Measurements from ENCODE around the gene PEX14. TPM values are rescaled to one million over a fixed set of nuclear protein-coding genes. Genes with fewer than 3 reads are reported as not detected.

Gene PEX14
- total RNA-seq, 6 experiments from 2014 or later: 10.5 to 26.5 (median 16.5) TPM

DNA sequence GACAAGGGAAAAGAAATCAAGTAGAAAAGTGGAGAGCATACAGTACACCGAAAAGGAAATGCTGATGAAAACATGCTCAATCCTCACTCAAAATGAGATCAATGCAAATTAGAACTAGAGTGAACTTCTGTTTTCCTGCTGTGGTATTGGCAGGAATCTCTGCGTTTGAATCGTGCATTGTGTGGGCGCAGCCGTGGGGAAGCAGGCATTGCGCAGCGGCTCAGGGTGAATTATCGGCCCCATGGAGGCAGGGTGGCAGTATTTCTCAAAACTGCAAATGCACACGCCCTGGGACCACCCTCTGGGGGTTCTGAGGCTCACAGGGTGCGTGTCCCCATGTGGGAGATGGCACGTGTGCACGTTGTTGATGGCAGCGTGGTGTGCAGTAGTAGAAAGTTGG is 140.6 kb downstream of the PEX14 start:
- no peak for TF ChIP-seq POLR2A (IDR thresholded peaks at IDR 0.05)
- TF ChIP-seq, protein P1, sequence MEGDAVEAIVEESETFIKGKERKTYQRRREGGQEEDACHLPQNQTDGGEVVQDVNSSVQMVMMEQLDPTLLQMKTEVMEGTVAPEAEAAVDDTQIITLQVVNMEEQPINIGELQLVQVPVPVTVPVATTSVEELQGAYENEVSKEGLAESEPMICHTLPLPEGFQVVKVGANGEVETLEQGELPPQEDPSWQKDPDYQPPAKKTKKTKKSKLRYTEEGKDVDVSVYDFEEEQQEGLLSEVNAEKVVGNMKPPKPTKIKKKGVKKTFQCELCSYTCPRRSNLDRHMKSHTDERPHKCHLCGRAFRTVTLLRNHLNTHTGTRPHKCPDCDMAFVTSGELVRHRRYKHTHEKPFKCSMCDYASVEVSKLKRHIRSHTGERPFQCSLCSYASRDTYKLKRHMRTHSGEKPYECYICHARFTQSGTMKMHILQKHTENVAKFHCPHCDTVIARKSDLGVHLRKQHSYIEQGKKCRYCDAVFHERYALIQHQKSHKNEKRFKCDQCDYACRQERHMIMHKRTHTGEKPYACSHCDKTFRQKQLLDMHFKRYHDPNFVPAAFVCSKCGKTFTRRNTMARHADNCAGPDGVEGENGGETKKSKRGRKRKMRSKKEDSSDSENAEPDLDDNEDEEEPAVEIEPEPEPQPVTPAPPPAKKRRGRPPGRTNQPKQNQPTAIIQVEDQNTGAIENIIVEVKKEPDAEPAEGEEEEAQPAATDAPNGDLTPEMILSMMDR (IDR thresholded peaks at IDR 0.05): no peak
- Histone ChIP-seq H3K36me3 (no peaks in the 10 kb centered on the region), H3K9me3 (no peaks in the 10 kb centered on the region), H3K27ac (no peak overlapping the region), H3K4me1 (peaks cover 0 to 10% (median 3%) of the 10 kb centered on the region in 4 donors), H3K27me3 (no peaks in the 10 kb centered on the region), H3K4me3 (no peak overlapping the region)
- intact Hi-C loops (cut with DNase I): no loop called here
- ATAC-seq: no peak
- 88% methylated on average over 13 of the region's 13 CpGs for WGBS (ENCODE audit: insufficient coverage, low coverage, low lambda C conversion rate, missing lambda C conversion rate)
- DNase-seq: peak in 1 of 3 donors; percentile 30

DNA sequence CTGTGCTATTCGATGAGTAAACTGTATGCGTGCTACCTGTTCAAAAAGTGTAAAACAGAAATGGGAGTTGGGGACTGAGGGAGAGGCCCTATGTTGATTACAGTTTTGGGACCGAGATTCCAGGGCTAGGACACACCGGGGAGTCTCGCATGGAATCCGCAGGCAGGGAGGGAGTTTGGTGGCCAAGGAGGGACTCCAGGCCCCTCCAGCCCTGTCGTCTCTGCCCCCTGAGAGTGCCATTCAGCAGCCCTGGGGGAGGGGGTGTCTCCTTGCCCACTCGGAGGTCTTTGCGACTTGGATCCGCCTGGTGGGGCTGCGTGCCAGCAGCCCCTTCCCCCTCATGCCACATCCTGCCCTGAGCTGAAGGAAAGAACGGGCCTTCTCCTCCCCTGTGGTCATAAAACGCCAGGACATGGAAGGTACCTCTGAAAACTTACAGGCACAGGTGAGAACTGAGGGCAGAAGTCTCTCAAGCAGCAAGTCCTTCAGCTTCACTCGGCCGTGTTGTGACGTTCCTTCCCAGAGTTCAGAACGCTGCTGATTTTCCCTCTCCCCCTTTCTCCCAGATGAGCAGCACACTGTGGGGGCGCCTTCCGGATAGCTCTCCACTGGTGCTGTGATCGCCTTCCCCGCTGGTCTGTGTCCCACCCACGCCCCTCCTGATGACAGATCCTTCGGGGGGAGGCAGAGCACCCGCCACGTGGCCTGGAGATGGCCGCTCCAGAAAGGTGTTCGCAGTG is 141.4 kb downstream of the PEX14 start:
- no peaks in the 10 kb centered on the region for H3K27me3 ChIP-seq
- TF ChIP-seq, protein P1 (IDR thresholded peaks at IDR 0.05): no peak
- no peak for TF ChIP-seq POLR2A (IDR thresholded peaks at IDR 0.05)
- DNase-seq (peak in 1 of 3 donors; percentile 34), ATAC-seq (no peak)
- H3K4me3 ChIP-seq: no peak overlapping the region
- no peaks in the 10 kb centered on the region for H3K9me3 ChIP-seq
- intact Hi-C loops (cut with DNase I): no loop called here
- H3K4me1 ChIP-seq: peaks cover 0 to 2% (median 0%) of the 10 kb centered on the region in 4 donors
- no peaks in the 10 kb centered on the region for H3K36me3 ChIP-seq
- 100% methylated on average over 2 of the region's 27 CpGs for WGBS (ENCODE audit: insufficient coverage, low coverage, low lambda C conversion rate, missing lambda C conversion rate)
- no peak overlapping the region for H3K27ac ChIP-seq

DNA sequence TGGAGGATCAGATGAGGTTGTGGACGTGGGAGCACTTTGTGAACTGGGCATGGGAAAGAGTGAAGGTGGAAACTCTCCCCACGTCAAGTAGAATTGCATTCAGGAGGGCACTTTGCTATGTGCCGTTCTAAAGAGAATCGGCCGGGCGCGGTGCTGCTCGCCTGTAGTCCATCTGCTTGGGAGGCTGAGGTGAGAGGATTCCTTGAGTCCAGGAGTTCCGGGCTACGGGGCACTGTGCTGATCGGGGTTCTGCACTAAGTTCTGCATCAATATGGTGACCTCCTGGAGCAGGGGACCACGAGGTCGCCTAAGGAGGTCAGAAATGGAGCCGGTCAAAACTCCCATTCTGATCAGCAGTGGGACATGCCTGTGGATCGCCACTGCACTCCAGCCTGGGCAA is 141.9 kb downstream of the PEX14 start:
- TF ChIP-seq POLR2A (IDR thresholded peaks at IDR 0.05): no peak
- TF ChIP-seq, protein P1 (IDR thresholded peaks at IDR 0.05): no peak
- WGBS (ENCODE audit: insufficient coverage, low coverage, low lambda C conversion rate, missing lambda C conversion rate): 97% methylated on average over 6 of the region's 15 CpGs
- intact Hi-C loops (cut with DNase I): no loop called here

DNA sequence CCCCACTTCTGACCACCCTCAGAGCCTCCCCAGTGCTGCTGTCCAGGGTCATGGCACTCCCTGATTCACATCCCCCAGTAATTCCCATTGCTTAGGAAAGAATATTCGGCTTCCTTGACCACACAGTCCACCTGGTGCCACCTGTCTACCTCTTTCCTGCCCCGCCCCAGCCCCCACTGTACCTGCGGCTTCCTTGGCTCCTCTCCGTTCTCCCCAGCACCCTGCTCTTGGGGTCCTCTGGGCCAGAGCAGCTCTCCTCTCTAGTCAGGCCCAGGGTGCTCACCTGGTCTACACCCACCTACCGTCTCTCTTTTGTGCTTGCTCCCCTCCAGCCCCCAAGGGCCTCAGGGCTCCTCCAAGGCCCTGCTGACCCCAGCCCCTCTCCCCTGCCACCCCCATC is 142.6 kb downstream of the PEX14 start:
- WGBS (ENCODE audit: insufficient coverage, low coverage, low lambda C conversion rate, missing lambda C conversion rate): 88% methylated on average over 4 of the region's 5 CpGs
- DNase-seq: no peak
- Histone ChIP-seq H3K36me3 (no peaks in the 10 kb centered on the region), H3K9me3 (no peaks in the 10 kb centered on the region), H3K4me1 (no peaks in the 10 kb centered on the region), H3K27ac (no peak overlapping the region), H3K4me3 (no peak overlapping the region), H3K27me3 (no peaks in the 10 kb centered on the region)
- intact Hi-C loops (cut with DNase I): no loop called here
- no peak for TF ChIP-seq POLR2A (IDR thresholded peaks at IDR 0.05)
- TF ChIP-seq, protein P1 (IDR thresholded peaks at IDR 0.05): no peak
- no peak for ATAC-seq

More for the DNA sequence above, 141.9 kb downstream of the PEX14 start:
- no peaks in the 10 kb centered on the region for H3K27me3 ChIP-seq
- no peaks in the 10 kb centered on the region for H3K36me3 ChIP-seq
- no peaks in the 10 kb centered on the region for H3K4me1 ChIP-seq
- H3K9me3 ChIP-seq: no peaks in the 10 kb centered on the region
- DNase-seq (peak in 1 of 3 donors; percentile 39), ATAC-seq (no peak)
- H3K27ac ChIP-seq: no peak overlapping the region
- H3K4me3 ChIP-seq: no peak overlapping the region
